GM23248 (cell line): ENCODE measurements around the gene CISH.

Source experiments
- EZH2 ChIP-seq: fragments of 200-600 bp; sonication (generic); IDR thresholded peaks from 2 replicates; pipeline ENCODE4 v1.6.1; 2018; ENCODE audit warnings: antibody characterized with exemption, mild to moderate bottlenecking; ENCODE audit not compliant: insufficient read depth, poor library complexity, severe bottlenecking
- EZH2phosphoT487 ChIP-seq: fragments of 200-600 bp; sonication (generic); IDR thresholded peaks from 2 replicates; pipeline ENCODE4 v1.6.1; 2018; ENCODE audit warnings: antibody characterized with exemption, moderate library complexity, mild to moderate bottlenecking, low read depth; ENCODE audit not compliant: insufficient read depth

DNA sequence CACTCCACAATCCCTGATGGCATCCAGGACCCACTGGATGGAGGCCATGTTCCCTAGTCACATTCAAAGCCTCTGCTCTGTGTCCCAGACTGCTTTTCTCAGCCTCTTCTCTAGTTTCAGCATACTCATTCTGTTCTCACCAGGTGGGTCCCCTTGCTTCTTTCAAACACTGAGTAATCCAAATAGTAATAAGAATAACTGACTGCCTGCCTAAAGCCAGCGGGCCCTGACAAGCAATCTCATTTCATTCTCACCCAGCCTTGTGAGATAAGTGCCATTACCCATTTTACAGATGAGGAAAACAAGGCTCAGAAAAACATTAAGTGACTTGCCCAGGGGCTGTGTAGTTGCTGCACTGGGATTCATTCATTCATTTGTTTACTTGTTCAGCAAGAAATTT lies 30.8 kb upstream of the CISH start:
- no peak for TF ChIP-seq EZH2
- no peak for TF ChIP-seq EZH2phosphoT487
